CD14-positive monocyte (primary cell): ENCODE results near the gene ADGRF3. TPM values are rescaled to one million over a fixed set of nuclear protein-coding genes. Genes with fewer than 3 reads are reported as not detected.
"Not testable (repeated sequence)": the region's sequence is repeated elsewhere in the genome, so short reads cannot be mapped to it uniquely, and the experiment has no call there.

Source experiments
- DNase-seq, 3 donors: peaks; one replicate each; pipeline ENCODE4 v3.0.0-alpha.2; 2011 to 2022
- H2AFZ ChIP-seq: 2 replicates; pipeline ENCODE4 v1.6.0; 2012; ENCODE audit warnings: mild to moderate bottlenecking, low read depth, low read length, inconsistent platforms; ENCODE audit not compliant: insufficient read depth, poor library complexity, severe bottlenecking
- H3K27ac ChIP-seq, 2 donors: 1 replicate in 1 of 2; 2 replicates in 1 of 2; pipeline ENCODE4 v1.5.1; 2012 to 2013; ENCODE audit warnings: low read length in 2 of 2, control low read depth in 1 of 2, inconsistent platforms in 1 of 2, low read depth in 1 of 2, mild to moderate bottlenecking in 1 of 2
- H3K27me3 ChIP-seq, 2 donors: one replicate each; pipeline versions ENCODE4 v1.6.0 to v1.6.1; 2011 to 2013; ENCODE audit warnings: low read length in 2 of 2; ENCODE audit not compliant: control insufficient read depth in 2 of 2, insufficient read depth in 2 of 2
- H3K36me3 ChIP-seq, 2 donors: replicated peaks in 1 of 2; 1 replicate in 1 of 2; 2 replicates in 1 of 2; pipeline versions ENCODE4 v1.5.1 to v1.6.1; 2012 to 2013; ENCODE audit warnings: low read length in 2 of 2, control low read depth in 1 of 2, inconsistent platforms in 1 of 2, mild to moderate bottlenecking in 1 of 2; ENCODE audit not compliant: insufficient read depth in 2 of 2, control insufficient read depth in 1 of 2
- H3K4me1 ChIP-seq, 2 donors: 1 replicate in 1 of 2; 2 replicates in 1 of 2; pipeline versions ENCODE4 v1.5.1 to v1.6.1; 2012 to 2013; ENCODE audit warnings: low read length in 2 of 2, control low read depth in 1 of 2, inconsistent platforms in 1 of 2, mild to moderate bottlenecking in 1 of 2, moderate library complexity in 1 of 2; ENCODE audit not compliant: insufficient read depth in 2 of 2, control insufficient read depth in 1 of 2
- H3K4me2 ChIP-seq: replicated peaks from 2 replicates; pipeline ENCODE3; 2012; ENCODE audit warnings: low read length, moderate library complexity, mild to moderate bottlenecking; ENCODE audit not compliant: poor library complexity, severe bottlenecking; ENCODE audit errors: extremely low read depth
- H3K4me3 ChIP-seq, 3 experiments: fragments of 200-600 bp in 1 of 3; sonication (generic) in 1 of 3; replicated peaks in 1 of 3; 1 replicate in 2 of 3; 2 replicates in 1 of 3; pipeline ENCODE4 v1.5.1; 2011 to 2013; ENCODE audit warnings: low read length in 3 of 3, mild to moderate bottlenecking in 3 of 3, control low read depth in 2 of 3, low read depth in 2 of 3, inconsistent platforms in 1 of 3, moderate library complexity in 1 of 3
- H3K79me2 ChIP-seq: 2 replicates; pipeline ENCODE4 v1.6.0; 2012; ENCODE audit warnings: mild to moderate bottlenecking, control low read depth, inconsistent platforms, low read length, moderate library complexity; ENCODE audit not compliant: insufficient read depth
- H3K9ac ChIP-seq: 2 replicates; pipeline ENCODE4 v1.6.0; 2017; ENCODE audit warnings: low read length, mild to moderate bottlenecking; ENCODE audit not compliant: insufficient read depth, poor library complexity, severe bottlenecking
- H3K9me3 ChIP-seq, 2 donors: replicated peaks in 1 of 2; 1 replicate in 1 of 2; 2 replicates in 1 of 2; pipeline versions ENCODE4 v1.5.1 to v1.6.1; 2012 to 2013; ENCODE audit warnings: low read length in 2 of 2, control low read depth in 1 of 2; ENCODE audit not compliant: control insufficient read depth in 1 of 2, insufficient read depth in 1 of 2
- H4K20me1 ChIP-seq: 2 replicates; pipeline ENCODE4 v1.6.0; 2012; ENCODE audit warnings: mild to moderate bottlenecking, low read length, control low read depth, moderate library complexity; ENCODE audit not compliant: insufficient read depth
- H3K27ac Mint-ChIP-seq, 7 donors: one replicate each; pipeline ENCODE4 v1.8.0; 2020; ENCODE audit warnings: mild to moderate bottlenecking in 7 of 7, mixed read lengths in 7 of 7, moderate library complexity in 6 of 7, inconsistent platforms in 2 of 7
- H3K27me3 Mint-ChIP-seq, 3 donors: one replicate each; pipeline ENCODE4 v1.8.0; 2021 to 2022; ENCODE audit warnings: low read depth in 3 of 3, mild to moderate bottlenecking in 3 of 3, mixed read lengths in 3 of 3, moderate library complexity in 3 of 3, inconsistent platforms in 1 of 3
- H3K36me3 Mint-ChIP-seq, 2 donors: one replicate each; pipeline ENCODE4 v1.8.0; 2020; ENCODE audit warnings: mixed read lengths in 2 of 2, inconsistent platforms in 1 of 2, mild to moderate bottlenecking in 1 of 2
- H3K4me1 Mint-ChIP-seq: one replicate; pipeline ENCODE4 v1.8.0; 2020; ENCODE audit warnings: mild to moderate bottlenecking, mixed read lengths
- H3K4me3 Mint-ChIP-seq, 2 donors: one replicate each; pipeline ENCODE4 v1.8.0; 2020; ENCODE audit warnings: mild to moderate bottlenecking in 2 of 2, mixed read lengths in 2 of 2, moderate library complexity in 1 of 2
- H3K9me3 Mint-ChIP-seq, 7 donors: one replicate each; pipeline ENCODE4 v1.8.0; 2020 to 2022; ENCODE audit warnings: mixed read lengths in 7 of 7, mild to moderate bottlenecking in 6 of 7, moderate library complexity in 6 of 7, inconsistent platforms in 2 of 7
- WGBS: methylation state at CpG from one replicate; pipeline ENCODE4 v1.1.5; 2013; ENCODE audit warnings: missing lambda C conversion rate; ENCODE audit not compliant: insufficient coverage; 5-methylcytosine and 5-hydroxymethylcytosine counted together
- intact Hi-C, 2 donors: fragments of 100-400 bp; cut with micrococcal nuclease; formaldehyde crosslinking; loops; one replicate each; pipeline versions ENCODE4 v1.15.0 to v1.15.1; 2023
- polyA plus RNA-seq, 3 donors: library from polyadenylated mRNA; depleted of rRNA in 1 of 3; unstranded in 2 of 3; stranded (reverse) in 1 of 3; fragments of 300-500 nt in 2 of 3; fragments of >200 nt in 1 of 3; fragmentation: Illumina TruSeq in 2 of 3; gene quantifications; 1 replicate in 2 of 3; 2 replicates in 1 of 3; pipeline ENCODE4 v1.2.3, GENCODE V29; 2012 to 2021
- TF ChIP-seq, protein P1 (sequence below): fragments of 200-600 bp; IDR thresholded peaks from one replicate; pipeline ENCODE4 v1.8.0; 2022; ENCODE audit warnings: antibody characterized with exemption, mild to moderate bottlenecking

The ADGRF3 gene
- polyA plus RNA-seq, 3 donors = 0.33 TPM; not detected in 2

DNA sequence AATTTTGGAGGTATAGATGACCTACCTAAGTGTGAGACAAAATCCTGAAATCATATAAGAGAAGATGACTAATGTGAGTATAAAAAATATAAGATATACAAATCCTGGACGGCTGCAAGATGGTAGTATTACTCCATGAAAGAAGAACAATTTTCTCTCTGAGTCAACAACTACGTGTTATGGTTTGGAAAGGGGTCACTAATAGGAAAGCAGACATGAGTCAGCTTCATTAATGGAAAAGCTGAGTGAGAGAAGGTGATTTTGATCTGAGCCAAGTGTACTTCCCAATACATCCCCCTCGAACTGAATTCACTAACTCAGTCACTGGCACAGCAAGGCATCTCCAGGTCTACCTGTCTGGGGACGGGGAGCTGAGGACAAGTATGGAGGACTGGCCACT, 20.7 kb downstream of the ADGRF3 start:
- no peak overlapping the region for H3K4me3 Mint-ChIP-seq
- Histone ChIP-seq H3K9me3 (no peaks in the 10 kb centered on the region), H3K79me2 (no peaks in the 10 kb centered on the region), H3K27ac (no peak overlapping the region), H3K4me3 (no peak overlapping the region), H3K4me1 (peaks cover 22 to 36% of the 10 kb centered on the region in 2 donors), H3K4me2 (no peak overlapping the region), H2AFZ (no peak overlapping the region), H3K36me3 (no peaks in the 10 kb centered on the region), H3K9ac (no peak overlapping the region), H4K20me1 (no peaks in the 10 kb centered on the region), H3K27me3 (no peaks in the 10 kb centered on the region)
- no peaks in the 10 kb centered on the region for H3K9me3 Mint-ChIP-seq
- H3K36me3 Mint-ChIP-seq = no peaks in the 10 kb centered on the region
- peaks cover 50% of the 10 kb centered on the region for H3K4me1 Mint-ChIP-seq
- DNase-seq = peak in 1 of 3 donors; percentile 17
- intact Hi-C loops = no loop called here
- peak overlapping the region in 1 of 7 donors; percentile 50 for H3K27ac Mint-ChIP-seq
- no CpG with 5 or more reads among the region's 4 CpGs for WGBS
- H3K27me3 Mint-ChIP-seq = peaks cover 0 to 3% (median 2%) of the 10 kb centered on the region in 3 donors
- TF ChIP-seq, protein P1, sequence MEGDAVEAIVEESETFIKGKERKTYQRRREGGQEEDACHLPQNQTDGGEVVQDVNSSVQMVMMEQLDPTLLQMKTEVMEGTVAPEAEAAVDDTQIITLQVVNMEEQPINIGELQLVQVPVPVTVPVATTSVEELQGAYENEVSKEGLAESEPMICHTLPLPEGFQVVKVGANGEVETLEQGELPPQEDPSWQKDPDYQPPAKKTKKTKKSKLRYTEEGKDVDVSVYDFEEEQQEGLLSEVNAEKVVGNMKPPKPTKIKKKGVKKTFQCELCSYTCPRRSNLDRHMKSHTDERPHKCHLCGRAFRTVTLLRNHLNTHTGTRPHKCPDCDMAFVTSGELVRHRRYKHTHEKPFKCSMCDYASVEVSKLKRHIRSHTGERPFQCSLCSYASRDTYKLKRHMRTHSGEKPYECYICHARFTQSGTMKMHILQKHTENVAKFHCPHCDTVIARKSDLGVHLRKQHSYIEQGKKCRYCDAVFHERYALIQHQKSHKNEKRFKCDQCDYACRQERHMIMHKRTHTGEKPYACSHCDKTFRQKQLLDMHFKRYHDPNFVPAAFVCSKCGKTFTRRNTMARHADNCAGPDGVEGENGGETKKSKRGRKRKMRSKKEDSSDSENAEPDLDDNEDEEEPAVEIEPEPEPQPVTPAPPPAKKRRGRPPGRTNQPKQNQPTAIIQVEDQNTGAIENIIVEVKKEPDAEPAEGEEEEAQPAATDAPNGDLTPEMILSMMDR = no peak

DNA sequence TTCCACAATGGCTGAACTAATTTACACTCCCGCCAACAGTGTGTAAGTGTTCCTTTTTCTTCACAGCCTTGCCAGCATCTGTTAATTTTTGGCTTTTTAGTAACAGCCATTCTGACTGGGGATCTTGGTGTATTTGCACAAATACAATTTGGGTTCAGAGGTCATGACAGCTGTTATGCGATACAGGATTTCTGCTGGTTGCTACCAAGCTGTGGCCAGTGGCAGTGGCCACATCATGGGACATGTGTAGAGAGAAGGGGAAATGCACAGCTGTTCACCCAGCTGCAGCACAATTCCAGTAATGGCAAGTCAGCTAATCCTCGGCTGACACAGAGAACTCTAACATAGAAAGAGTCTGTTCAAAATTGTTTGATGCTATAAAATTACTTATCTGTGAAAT, 21.7 kb downstream of the ADGRF3 start:
- intact Hi-C loops = no loop called here
- no peak overlapping the region for H3K4me3 Mint-ChIP-seq
- no peak overlapping the region for H2AFZ ChIP-seq
- H3K4me1 Mint-ChIP-seq = peaks cover 41% of the 10 kb centered on the region
- no peak overlapping the region for H3K9ac ChIP-seq
- TF ChIP-seq, protein P1 = no peak
- H3K36me3 Mint-ChIP-seq = no peaks in the 10 kb centered on the region
- no peak overlapping the region for H3K27ac ChIP-seq
- peaks cover 15 to 27% of the 10 kb centered on the region in 2 donors for H3K4me1 ChIP-seq
- H3K9me3 ChIP-seq = no peaks in the 10 kb centered on the region
- H3K9me3 Mint-ChIP-seq = no peaks in the 10 kb centered on the region
- no peak overlapping the region for H3K4me3 ChIP-seq
- H3K4me2 ChIP-seq = no peak overlapping the region
- H4K20me1 ChIP-seq = no peaks in the 10 kb centered on the region
- peak overlapping the region in 1 of 7 donors; percentile 46 for H3K27ac Mint-ChIP-seq
- no peaks in the 10 kb centered on the region for H3K36me3 ChIP-seq
- no peaks in the 10 kb centered on the region for H3K27me3 ChIP-seq
- 0% methylated on average over 1 of the region's 3 CpGs for WGBS
- no peak for DNase-seq
- peaks cover 0 to 3% (median 2%) of the 10 kb centered on the region in 3 donors for H3K27me3 Mint-ChIP-seq
- H3K79me2 ChIP-seq = no peaks in the 10 kb centered on the region

DNA sequence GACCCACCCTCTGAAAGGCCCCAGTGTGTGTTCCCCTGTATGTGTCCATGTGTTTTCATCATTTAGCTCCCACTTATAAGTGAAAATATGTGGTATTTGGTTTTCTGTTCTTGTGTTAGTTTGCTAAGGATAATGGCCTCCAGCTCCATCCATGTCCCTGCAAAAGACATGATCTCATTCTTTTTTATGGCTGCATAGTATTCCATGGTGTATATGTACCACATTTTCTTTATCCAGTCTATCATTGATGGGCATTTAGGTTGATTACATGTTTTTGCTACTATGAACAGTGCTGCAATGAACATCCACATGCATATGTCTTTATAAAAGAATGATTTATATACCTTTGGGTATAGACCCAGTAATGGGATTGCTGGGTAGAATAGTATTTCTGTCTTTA, 22.1 kb downstream of the ADGRF3 start:
- H3K9me3 ChIP-seq, intact Hi-C loops, H2AFZ ChIP-seq, H3K27me3 Mint-ChIP-seq, H3K36me3 Mint-ChIP-seq, H3K4me3 ChIP-seq, DNase-seq, H3K9ac ChIP-seq, H4K20me1 ChIP-seq, H3K79me2 ChIP-seq, H3K9me3 Mint-ChIP-seq, H3K27me3 ChIP-seq, H3K4me2 ChIP-seq, H3K4me3 Mint-ChIP-seq, H3K27ac Mint-ChIP-seq, H3K36me3 ChIP-seq, H3K27ac ChIP-seq: not testable (repeated sequence)
- peaks cover 38% of the 10 kb centered on the region for H3K4me1 Mint-ChIP-seq
- peaks cover 13 to 23% of the 10 kb centered on the region in 2 donors for H3K4me1 ChIP-seq
